Measurements from ENCODE around the gene TRIM26.

The TRIM26 gene

GRCh38 chr6:30157999-30158398 lies 55.2 kb downstream of the TRIM26 start:
- no peak overlapping the region for H3K4me3 ChIP-seq (ENCODE audit: low read length)
- TF ChIP-seq ZNF274 (IDR thresholded peaks at IDR 0.05; ENCODE audit: low read depth, low read length) = no peak

GRCh38 chr6:30157581-30157980 lies 55.6 kb downstream of the TRIM26 start:
- TF ChIP-seq ZNF274 (IDR thresholded peaks at IDR 0.05; ENCODE audit: low read depth, low read length) = no peak
- no peak overlapping the region for H3K4me3 ChIP-seq (ENCODE audit: low read length)

- H3K4me3 ChIP-seq (ENCODE audit: low read length) = no peak overlapping the region
These were observed 56.4 kb downstream of the TRIM26 start for GRCh38 chr6:30156774-30157173.

GRCh38 chr6:30156262-30156599 lies 57.0 kb downstream of the TRIM26 start:
- H3K4me3 ChIP-seq (ENCODE audit: low read length) = no peak overlapping the region
- no peak for TF ChIP-seq ZNF274 (IDR thresholded peaks at IDR 0.05; ENCODE audit: low read depth, low read length)

More at GRCh38 chr6:30156774-30157173, 56.4 kb downstream of the TRIM26 start:
- TF ChIP-seq ZNF274 (IDR thresholded peaks at IDR 0.05; ENCODE audit: low read depth, low read length) = no peak

GRCh38 chr6:30155520-30156261 lies 57.5 kb downstream of the TRIM26 start:
- H3K4me3 ChIP-seq (ENCODE audit: low read length) = no peak overlapping the region
- no peak for TF ChIP-seq ZNF274 (IDR thresholded peaks at IDR 0.05; ENCODE audit: low read depth, low read length)

GRCh38 chr6:30154709-30155519 lies 58.3 kb downstream of the TRIM26 start:
- no peak for TF ChIP-seq ZNF274 (IDR thresholded peaks at IDR 0.05; ENCODE audit: low read depth, low read length)
- no peak overlapping the region for H3K4me3 ChIP-seq (ENCODE audit: low read length)

GRCh38 chr6:30154061-30154460 lies 59.1 kb downstream of the TRIM26 start:
- H3K4me3 ChIP-seq (ENCODE audit: low read length) = no peak overlapping the region
- no peak for TF ChIP-seq ZNF274 (IDR thresholded peaks at IDR 0.05; ENCODE audit: low read depth, low read length)

- H3K4me3 ChIP-seq (ENCODE audit: low read length) = no peak overlapping the region
- no peak for TF ChIP-seq ZNF274 (IDR thresholded peaks at IDR 0.05; ENCODE audit: low read depth, low read length)
These were observed 60.1 kb downstream of the TRIM26 start for GRCh38 chr6:30152910-30153610.

- no peak for TF ChIP-seq ZNF274 (IDR thresholded peaks at IDR 0.05; ENCODE audit: low read depth, low read length)
- no peak overlapping the region for H3K4me3 ChIP-seq (ENCODE audit: low read length)
These were observed 61.1 kb downstream of the TRIM26 start for GRCh38 chr6:30152016-30152673.

GRCh38 chr6:30151580-30151979 lies 61.6 kb downstream of the TRIM26 start:
- H3K4me3 ChIP-seq (ENCODE audit: low read length) = no peak overlapping the region

GRCh38 chr6:30150671-30151395 lies 62.4 kb downstream of the TRIM26 start:
- TF ChIP-seq ZNF274 (IDR thresholded peaks at IDR 0.05; ENCODE audit: low read depth, low read length) = no peak
- no peak overlapping the region for H3K4me3 ChIP-seq (ENCODE audit: low read length)

More at GRCh38 chr6:30151580-30151979, 61.6 kb downstream of the TRIM26 start:
- TF ChIP-seq ZNF274 (IDR thresholded peaks at IDR 0.05; ENCODE audit: low read depth, low read length) = no peak

GRCh38 chr6:30149858-30150550 lies 63.2 kb downstream of the TRIM26 start:
- TF ChIP-seq ZNF274 (IDR thresholded peaks at IDR 0.05; ENCODE audit: low read depth, low read length) = no peak
- H3K4me3 ChIP-seq (ENCODE audit: low read length) = no peak overlapping the region

GRCh38 chr6:30149234-30149633 lies 64.0 kb downstream of the TRIM26 start:
- no peak for TF ChIP-seq ZNF274 (IDR thresholded peaks at IDR 0.05; ENCODE audit: low read depth, low read length)
- no peak overlapping the region for H3K4me3 ChIP-seq (ENCODE audit: low read length)
